ENCODE measurements around the gene NTRK3.

DNA sequence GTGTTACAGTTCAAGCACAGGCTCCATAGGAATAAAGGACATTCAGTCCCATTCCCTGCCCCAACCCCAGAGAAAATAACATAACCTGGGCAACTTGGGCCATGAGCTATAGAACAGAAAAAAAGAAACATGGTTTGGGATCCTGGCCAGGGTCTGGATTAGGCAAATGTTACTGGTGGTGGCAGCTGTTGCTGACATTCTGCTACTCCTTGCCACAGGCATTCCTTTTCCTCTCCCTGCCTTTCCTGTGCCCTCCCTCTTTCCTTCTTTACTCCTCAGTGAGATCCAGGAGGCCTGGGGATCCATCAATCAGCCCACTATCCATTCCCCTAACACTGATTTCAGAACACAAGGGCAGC lies 129.1 kb downstream of the NTRK3 start:
- TF ChIP-seq POLR2AphosphoS5 (IDR thresholded peaks at IDR 0.05; ENCODE audit: low read depth, low read length) (no peak), SIN3A (IDR thresholded peaks at IDR 0.05; ENCODE audit: borderline replicate concordance, insufficient read depth, low read length) (no peak), TAF1 (IDR thresholded peaks at IDR 0.05; ENCODE audit: borderline replicate concordance, insufficient read depth, low read length) (no peak)

Data from PFSK-1 (cell line).